ENCODE results near the gene MICAL3.

Gene MICAL3

DNA sequence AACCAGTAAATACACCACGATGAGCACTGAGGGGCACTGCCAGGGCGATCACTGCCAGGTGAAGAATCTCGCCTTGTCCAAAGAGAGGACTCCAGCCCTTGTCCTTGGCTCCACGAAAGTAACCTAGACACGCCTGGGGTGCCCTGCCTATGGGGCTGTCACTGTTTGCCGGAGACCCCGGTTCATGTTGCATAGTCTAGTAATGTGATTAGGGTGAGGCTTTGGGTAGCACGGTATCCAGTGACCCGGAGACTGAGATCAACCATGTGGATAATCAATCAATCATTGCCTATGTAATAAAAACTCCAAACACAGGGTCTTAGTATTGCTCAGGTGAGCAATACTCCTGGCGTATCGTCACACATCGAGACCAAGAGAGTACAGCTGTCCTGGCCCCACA lies 190.9 kb downstream of the MICAL3 start:
- no peak overlapping the region for H2BK120ac ChIP-seq (ENCODE audit: insufficient read depth, low read length, poor library complexity)
- H3K79me1 ChIP-seq (ENCODE audit: low read length) = no peaks in the 10 kb centered on the region

DNA sequence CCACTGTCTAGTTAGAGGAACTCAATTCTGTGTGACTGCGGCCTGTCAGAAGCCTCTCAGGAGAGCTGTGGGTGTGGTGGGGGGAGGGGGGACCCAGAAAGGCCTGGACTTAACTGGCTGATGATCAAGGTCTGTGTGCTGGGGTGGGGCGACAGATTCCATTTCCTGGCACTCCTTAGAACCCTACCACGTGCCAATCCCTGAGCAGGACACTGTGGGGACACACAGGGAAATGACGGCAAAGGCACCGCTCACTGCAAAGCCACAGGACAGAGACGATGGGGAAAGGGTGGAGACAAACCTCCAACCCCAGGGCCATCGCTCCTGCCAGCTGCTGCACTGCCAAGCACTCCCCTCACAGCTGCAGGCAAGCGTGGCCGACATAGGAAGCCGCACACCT lies 191.7 kb downstream of the MICAL3 start:
- H4K12ac ChIP-seq (ENCODE audit: low read depth, low read length) = no peak overlapping the region
- H2AK5ac ChIP-seq (ENCODE audit: low read length) = no peak overlapping the region
- no peak overlapping the region for H2BK120ac ChIP-seq (ENCODE audit: insufficient read depth, low read length, poor library complexity)
- no peak overlapping the region for H3K4me3 ChIP-seq (ENCODE audit: low read depth, low read length)
- no peak for DNase-seq
- H3K27me3 ChIP-seq (ENCODE audit: insufficient read depth, low read length) = no peaks in the 10 kb centered on the region
- no peak overlapping the region for H2BK12ac ChIP-seq (ENCODE audit: low read length)
- no peak overlapping the region for H4K8ac ChIP-seq (ENCODE audit: low read depth, low read length)
- no peaks in the 10 kb centered on the region for H3K79me1 ChIP-seq (ENCODE audit: low read length)
- no peak overlapping the region for H3K9ac ChIP-seq (ENCODE audit: low read length)
- H2BK5ac ChIP-seq (ENCODE audit: low read depth, low read length, poor library complexity) = no peak overlapping the region
- H3K79me2 ChIP-seq (ENCODE audit: control insufficient read depth, insufficient read depth, low read length, poor library complexity) = no peaks in the 10 kb centered on the region
- H3K23ac ChIP-seq (ENCODE audit: low read length) = no peak overlapping the region
- no CpG with 5 or more reads among the region's 10 CpGs for WGBS (ENCODE audit: extremely low coverage, insufficient coverage, insufficient read length)
- H3K18ac ChIP-seq (ENCODE audit: low read length) = no peak overlapping the region
- no peak overlapping the region for H4K91ac ChIP-seq (ENCODE audit: low read depth, low read length)
- H3K27ac ChIP-seq (ENCODE audit: low read depth, low read length) = no peak overlapping the region
- H3K4me2 ChIP-seq (ENCODE audit: low read length) = no peak overlapping the region
- H3K9me3 ChIP-seq (ENCODE audit: insufficient read depth, low read depth, low read length) = peaks cover 5% of the 10 kb centered on the region
- no peak overlapping the region for H2AFZ ChIP-seq (ENCODE audit: insufficient read depth, low read length, poor library complexity)
- no peak overlapping the region for H3K4ac ChIP-seq (ENCODE audit: low read depth, low read length)
- H3K36me3 ChIP-seq (ENCODE audit: control insufficient read depth in 1 of 2, insufficient read depth in 2 of 2, low read length in 2 of 2) = peaks cover 14 to 17% of the 10 kb centered on the region in 2 experiments
- H3K4me1 ChIP-seq (ENCODE audit: control insufficient read depth in 1 of 2, insufficient read depth in 2 of 2, low read length in 2 of 2) = peaks cover 6 to 13% of the 10 kb centered on the region in 2 experiments
- no peak overlapping the region for H3K14ac ChIP-seq (ENCODE audit: low read length)

More for the DNA sequence above, 190.9 kb downstream of the MICAL3 start:
- H2AK5ac ChIP-seq (ENCODE audit: low read length) = no peak overlapping the region
- no peak overlapping the region for H2BK12ac ChIP-seq (ENCODE audit: low read length)
- H4K8ac ChIP-seq (ENCODE audit: low read depth, low read length) = no peak overlapping the region
- no peaks in the 10 kb centered on the region for H3K79me2 ChIP-seq (ENCODE audit: control insufficient read depth, insufficient read depth, low read length, poor library complexity)
- no peak for DNase-seq
- no peak overlapping the region for H3K14ac ChIP-seq (ENCODE audit: low read length)
- no peak overlapping the region for H3K27ac ChIP-seq (ENCODE audit: low read depth, low read length)
- H3K18ac ChIP-seq (ENCODE audit: low read length) = no peak overlapping the region
- peaks cover 15 to 17% of the 10 kb centered on the region in 2 experiments for H3K36me3 ChIP-seq (ENCODE audit: control insufficient read depth in 1 of 2, insufficient read depth in 2 of 2, low read length in 2 of 2)
- no peak overlapping the region for H3K4me2 ChIP-seq (ENCODE audit: low read length)
- H3K27me3 ChIP-seq (ENCODE audit: insufficient read depth, low read length) = no peaks in the 10 kb centered on the region
- H3K23ac ChIP-seq (ENCODE audit: low read length) = no peak overlapping the region
- H4K91ac ChIP-seq (ENCODE audit: low read depth, low read length) = no peak overlapping the region
- no peak overlapping the region for H2BK5ac ChIP-seq (ENCODE audit: low read depth, low read length, poor library complexity)
- peaks cover 5% of the 10 kb centered on the region for H3K9me3 ChIP-seq (ENCODE audit: insufficient read depth, low read depth, low read length)
- H2AFZ ChIP-seq (ENCODE audit: insufficient read depth, low read length, poor library complexity) = no peak overlapping the region
- peaks cover 6 to 13% of the 10 kb centered on the region in 2 experiments for H3K4me1 ChIP-seq (ENCODE audit: control insufficient read depth in 1 of 2, insufficient read depth in 2 of 2, low read length in 2 of 2)
- no peak overlapping the region for H4K12ac ChIP-seq (ENCODE audit: low read depth, low read length)
- no peak overlapping the region for H3K9ac ChIP-seq (ENCODE audit: low read length)
- WGBS (ENCODE audit: extremely low coverage, insufficient coverage, insufficient read length) = no CpG with 5 or more reads among the region's 12 CpGs
- no peak overlapping the region for H3K4me3 ChIP-seq (ENCODE audit: low read depth, low read length)
- no peak overlapping the region for H3K4ac ChIP-seq (ENCODE audit: low read depth, low read length)

DNA sequence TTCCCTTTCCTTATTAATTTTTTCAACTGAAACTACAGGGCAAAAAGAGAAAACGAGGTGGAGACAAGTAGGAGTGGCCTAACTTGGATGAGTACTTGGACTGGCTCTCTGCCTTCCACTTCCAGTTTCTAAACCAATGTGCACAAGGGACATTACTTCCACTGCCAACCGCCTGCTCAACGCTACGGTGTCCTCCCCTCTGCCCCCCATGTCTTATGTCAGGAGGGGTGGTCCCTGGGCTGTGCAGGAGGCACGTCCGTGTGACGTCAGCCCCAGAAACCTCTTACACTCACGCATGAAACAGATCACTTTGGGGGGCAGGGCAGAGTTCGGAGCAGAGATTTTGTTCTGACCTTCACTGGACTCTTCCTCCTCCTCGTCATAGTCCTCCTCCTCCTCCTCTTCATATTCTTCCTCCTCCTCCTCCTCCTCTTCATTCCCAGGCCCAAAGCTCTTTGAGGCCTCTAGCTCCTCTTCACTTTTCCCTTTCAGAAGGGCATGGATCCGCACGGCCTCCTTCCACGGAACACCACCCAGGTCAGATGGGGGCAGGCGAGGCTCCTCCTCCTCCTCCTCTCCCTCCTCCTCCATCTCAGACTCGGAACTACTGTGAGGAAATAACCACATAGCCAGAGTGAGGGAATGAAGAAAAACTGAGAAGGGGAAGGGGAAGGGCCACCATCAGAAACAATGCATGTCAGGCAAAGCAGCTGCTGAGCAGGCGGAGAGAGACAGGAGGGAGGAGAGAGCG lies 192.7 kb downstream of the MICAL3 start:
- Histone ChIP-seq H3K4me1 (ENCODE audit: control insufficient read depth in 1 of 2, insufficient read depth in 2 of 2, low read length in 2 of 2) (peaks cover under 1 to 4% of the 10 kb centered on the region in 2 experiments), H2AK5ac (ENCODE audit: low read length) (no peak overlapping the region), H2BK12ac (ENCODE audit: low read length) (no peak overlapping the region), H3K18ac (ENCODE audit: low read length) (no peak overlapping the region), H2BK120ac (ENCODE audit: insufficient read depth, low read length, poor library complexity) (no peak overlapping the region), H3K23ac (ENCODE audit: low read length) (no peak overlapping the region), H3K36me3 (ENCODE audit: control insufficient read depth in 1 of 2, insufficient read depth in 2 of 2, low read length in 2 of 2) (peaks cover 14 to 17% of the 10 kb centered on the region in 2 experiments), H3K4me3 (ENCODE audit: low read depth, low read length) (no peak overlapping the region), H4K8ac (ENCODE audit: low read depth, low read length) (no peak overlapping the region), H3K79me2 (ENCODE audit: control insufficient read depth, insufficient read depth, low read length, poor library complexity) (no peaks in the 10 kb centered on the region), H3K27ac (ENCODE audit: low read depth, low read length) (no peak overlapping the region), H4K12ac (ENCODE audit: low read depth, low read length) (no peak overlapping the region), H3K9me3 (ENCODE audit: insufficient read depth, low read depth, low read length) (peaks cover 5% of the 10 kb centered on the region), H3K4me2 (ENCODE audit: low read length) (no peak overlapping the region), H4K91ac (ENCODE audit: low read depth, low read length) (no peak overlapping the region), H3K14ac (ENCODE audit: low read length) (no peak overlapping the region), H3K9ac (ENCODE audit: low read length) (no peak overlapping the region), H2BK5ac (ENCODE audit: low read depth, low read length, poor library complexity) (no peak overlapping the region), H2AFZ (ENCODE audit: insufficient read depth, low read length, poor library complexity) (no peak overlapping the region), H3K27me3 (ENCODE audit: insufficient read depth, low read length) (no peaks in the 10 kb centered on the region), H3K4ac (ENCODE audit: low read depth, low read length) (no peak overlapping the region), H3K79me1 (ENCODE audit: low read length) (no peaks in the 10 kb centered on the region)
- whole genome bisulfite sequencing (ENCODE audit: extremely low coverage, insufficient coverage, insufficient read length) = no CpG with 5 or more reads among the region's 17 CpGs
- no peak for DNase-seq

DNA sequence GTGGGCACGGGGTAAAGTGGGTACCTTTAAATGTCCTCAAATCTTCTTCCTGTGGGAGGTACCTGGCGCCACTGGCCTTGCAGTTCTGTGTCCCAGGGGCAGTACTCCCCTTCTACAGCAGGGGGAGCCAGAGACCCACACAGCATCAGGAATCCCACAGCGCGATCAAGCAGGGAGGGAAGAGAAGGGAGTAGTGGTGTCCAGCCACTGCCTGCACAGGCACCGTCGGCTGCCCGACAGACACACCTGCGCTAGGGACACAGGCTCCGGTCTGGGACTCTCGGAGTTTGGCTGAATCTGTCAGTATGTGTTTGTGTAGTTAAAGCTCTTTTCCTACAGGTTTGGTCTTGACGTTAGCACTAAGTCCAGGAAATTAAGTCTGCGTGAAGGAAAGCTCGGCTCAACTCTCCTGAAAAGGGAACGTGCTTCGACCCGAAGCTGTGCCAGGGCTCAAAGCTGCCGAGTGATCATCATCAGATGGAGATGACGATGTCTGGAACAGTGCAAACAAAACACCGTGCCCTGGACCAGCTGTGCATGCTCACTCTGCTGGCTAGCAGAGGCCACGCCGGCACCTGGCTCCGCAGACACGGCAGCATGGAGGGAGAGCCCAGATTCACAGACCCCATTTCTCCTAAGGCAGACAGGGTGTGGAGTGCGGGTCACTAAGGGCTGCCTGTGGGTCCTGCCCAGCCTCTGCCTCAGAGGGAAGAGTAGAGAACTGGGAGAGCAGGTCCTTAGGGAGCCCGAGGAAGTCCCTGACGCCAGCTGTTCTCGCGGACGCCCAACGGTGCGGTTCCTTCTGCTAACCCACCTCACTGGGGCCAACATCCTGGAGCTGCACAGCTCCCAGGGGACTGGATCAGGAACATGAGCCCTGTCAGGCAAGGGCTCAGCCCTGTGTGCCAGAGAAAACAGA lies 194.1 kb downstream of the MICAL3 start:
- Histone ChIP-seq H2AFZ (ENCODE audit: insufficient read depth, low read length, poor library complexity) (no peak overlapping the region), H3K4ac (ENCODE audit: low read depth, low read length) (no peak overlapping the region), H3K18ac (ENCODE audit: low read length) (no peak overlapping the region), H3K4me1 (ENCODE audit: control insufficient read depth in 1 of 2, insufficient read depth in 2 of 2, low read length in 2 of 2) (no peaks in the 10 kb centered on the region), H3K4me3 (ENCODE audit: low read depth, low read length) (no peak overlapping the region), H4K12ac (ENCODE audit: low read depth, low read length) (no peak overlapping the region), H2AK5ac (ENCODE audit: low read length) (no peak overlapping the region), H3K27ac (ENCODE audit: low read depth, low read length) (no peak overlapping the region), H3K36me3 (ENCODE audit: control insufficient read depth in 1 of 2, insufficient read depth in 2 of 2, low read length in 2 of 2) (peaks cover 14 to 16% of the 10 kb centered on the region in 2 experiments), H3K14ac (ENCODE audit: low read length) (no peak overlapping the region), H2BK12ac (ENCODE audit: low read length) (no peak overlapping the region), H3K9ac (ENCODE audit: low read length) (no peak overlapping the region), H3K4me2 (ENCODE audit: low read length) (no peak overlapping the region), H3K23ac (ENCODE audit: low read length) (no peak overlapping the region), H3K9me3 (ENCODE audit: insufficient read depth, low read depth, low read length) (peaks cover 5% of the 10 kb centered on the region), H2BK120ac (ENCODE audit: insufficient read depth, low read length, poor library complexity) (no peak overlapping the region), H2BK5ac (ENCODE audit: low read depth, low read length, poor library complexity) (no peak overlapping the region), H3K79me2 (ENCODE audit: control insufficient read depth, insufficient read depth, low read length, poor library complexity) (no peaks in the 10 kb centered on the region), H3K27me3 (ENCODE audit: insufficient read depth, low read length) (no peaks in the 10 kb centered on the region), H4K91ac (ENCODE audit: low read depth, low read length) (no peak overlapping the region), H4K8ac (ENCODE audit: low read depth, low read length) (no peak overlapping the region), H3K79me1 (ENCODE audit: low read length) (no peaks in the 10 kb centered on the region)
- peak; percentile 84 to 94 for DNase-seq
- no CpG with 5 or more reads among the region's 31 CpGs for WGBS (ENCODE audit: extremely low coverage, insufficient coverage, insufficient read length)
